Bronchial epithelial cell (primary cell): ENCODE data around the gene D2HGDH. TPM values are rescaled to one million over a fixed set of nuclear protein-coding genes. Genes with fewer than 3 reads are reported as not detected.

Source experiments
- DNase-seq: peaks from one replicate; pipeline ENCODE4 v3.0.0-alpha.2; 2010; ENCODE audit warnings: low read depth
- FAIRE-seq: peaks from 2 replicates; lab custom pipeline; 2011; peaks lifted over from hg19 to GRCh38; lab: Jason Lieb, UNC
- H3K27me3 ChIP-seq: 2 replicates; pipeline ENCODE4 v1.5.1; 2011; ENCODE audit warnings: low read length; ENCODE audit not compliant: control insufficient read depth, insufficient read depth
- H3K36me3 ChIP-seq: 2 replicates; pipeline ENCODE4 v1.5.1; 2011; ENCODE audit warnings: low read length; ENCODE audit not compliant: control insufficient read depth, insufficient read depth
- H3K4me3 ChIP-seq: 2 replicates; pipeline ENCODE4 v1.5.1; 2011; ENCODE audit warnings: mild to moderate bottlenecking, low read depth, low read length, control low read depth
- total RNA-seq: library from RNA; depleted of rRNA; stranded (reverse); fragments of >200 nt; gene quantifications from 2 replicates; pipeline ENCODE4 v1.2.1, GENCODE V29; 2014
- TF ChIP-seq, protein P1 (sequence below): IDR thresholded peaks from 2 replicates; pipeline ENCODE4 v1.5.1; 2011; ENCODE audit warnings: mild to moderate bottlenecking, moderate library complexity, low read length, control low read depth, inconsistent platforms; ENCODE audit not compliant: insufficient read depth, severe bottlenecking

Gene D2HGDH
- total RNA-seq, 1 donor from 2014 or later: 10.3 TPM

DNA sequence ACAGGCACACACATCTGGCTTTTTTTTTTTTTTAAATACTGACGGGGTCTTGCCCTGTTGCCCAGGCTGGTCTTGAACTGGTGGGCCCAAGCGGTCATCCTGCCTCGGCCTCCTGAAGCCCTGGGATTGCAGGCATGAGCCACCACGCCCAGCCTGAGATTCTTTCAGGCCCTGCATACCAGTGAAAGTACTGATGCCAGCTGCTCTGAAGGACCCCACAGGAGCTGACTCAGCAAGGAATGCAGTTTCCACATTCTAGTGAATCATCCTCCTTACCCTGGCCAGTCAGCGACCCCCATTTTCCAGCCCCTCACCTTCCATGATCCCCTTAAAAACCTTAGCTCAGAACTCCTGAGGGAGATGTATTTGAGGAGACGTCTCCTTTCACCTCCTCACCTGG lies 42.0 kb upstream of the D2HGDH start:
- Histone ChIP-seq H3K36me3 (peaks cover 16% of the 10 kb centered on the region), H3K27me3 (no peaks in the 10 kb centered on the region), H3K4me3 (no peak overlapping the region)
- no peak for FAIRE-seq
- peak; percentile 50 for DNase-seq
- TF ChIP-seq, protein P1, sequence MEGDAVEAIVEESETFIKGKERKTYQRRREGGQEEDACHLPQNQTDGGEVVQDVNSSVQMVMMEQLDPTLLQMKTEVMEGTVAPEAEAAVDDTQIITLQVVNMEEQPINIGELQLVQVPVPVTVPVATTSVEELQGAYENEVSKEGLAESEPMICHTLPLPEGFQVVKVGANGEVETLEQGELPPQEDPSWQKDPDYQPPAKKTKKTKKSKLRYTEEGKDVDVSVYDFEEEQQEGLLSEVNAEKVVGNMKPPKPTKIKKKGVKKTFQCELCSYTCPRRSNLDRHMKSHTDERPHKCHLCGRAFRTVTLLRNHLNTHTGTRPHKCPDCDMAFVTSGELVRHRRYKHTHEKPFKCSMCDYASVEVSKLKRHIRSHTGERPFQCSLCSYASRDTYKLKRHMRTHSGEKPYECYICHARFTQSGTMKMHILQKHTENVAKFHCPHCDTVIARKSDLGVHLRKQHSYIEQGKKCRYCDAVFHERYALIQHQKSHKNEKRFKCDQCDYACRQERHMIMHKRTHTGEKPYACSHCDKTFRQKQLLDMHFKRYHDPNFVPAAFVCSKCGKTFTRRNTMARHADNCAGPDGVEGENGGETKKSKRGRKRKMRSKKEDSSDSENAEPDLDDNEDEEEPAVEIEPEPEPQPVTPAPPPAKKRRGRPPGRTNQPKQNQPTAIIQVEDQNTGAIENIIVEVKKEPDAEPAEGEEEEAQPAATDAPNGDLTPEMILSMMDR: no peak

DNA sequence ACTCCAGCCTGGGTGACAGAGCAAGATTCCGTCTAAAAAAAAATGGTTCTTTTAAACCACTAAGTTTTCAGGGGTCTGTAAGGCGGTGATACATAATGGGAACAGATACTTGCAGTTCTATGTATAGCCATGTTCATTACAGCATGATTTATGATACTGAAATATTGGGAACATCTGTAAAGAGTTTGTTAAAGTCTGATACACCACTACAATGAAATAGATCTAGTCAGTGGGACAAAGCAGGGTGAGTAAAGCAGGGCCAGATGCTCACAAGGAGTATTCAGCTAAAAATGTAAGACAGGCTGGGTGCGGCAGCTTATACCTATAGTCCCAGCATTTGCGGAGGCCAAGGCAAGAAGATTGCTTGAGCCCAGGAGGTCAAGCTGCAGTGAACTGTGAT lies 38.8 kb upstream of the D2HGDH start:
- FAIRE-seq: no peak
- DNase-seq: no peak
- H3K36me3 ChIP-seq: peaks cover 7% of the 10 kb centered on the region
- H3K27me3 ChIP-seq: no peaks in the 10 kb centered on the region
- H3K4me3 ChIP-seq: no peak overlapping the region
- TF ChIP-seq, protein P1: no peak

DNA sequence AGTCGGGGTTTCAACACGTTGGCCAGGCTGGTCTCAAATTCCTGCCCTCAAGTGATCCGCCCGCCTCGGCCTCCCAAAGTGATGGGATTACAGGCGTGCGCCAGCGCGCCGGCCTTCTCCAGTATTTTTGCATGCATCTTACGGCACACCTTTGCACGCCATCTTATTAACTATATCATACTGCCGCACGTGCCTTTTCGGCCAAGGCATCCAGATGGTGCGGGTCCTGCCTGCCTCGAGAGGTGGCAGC lies 33.4 kb upstream of the D2HGDH start:
- Histone ChIP-seq H3K27me3 (no peaks in the 10 kb centered on the region), H3K36me3 (peaks cover 7% of the 10 kb centered on the region), H3K4me3 (peak overlapping the region; percentile 93)
- DNase-seq (peak; percentile 67), FAIRE-seq (no peak)
- TF ChIP-seq, protein P1: peak; percentile 55

DNA sequence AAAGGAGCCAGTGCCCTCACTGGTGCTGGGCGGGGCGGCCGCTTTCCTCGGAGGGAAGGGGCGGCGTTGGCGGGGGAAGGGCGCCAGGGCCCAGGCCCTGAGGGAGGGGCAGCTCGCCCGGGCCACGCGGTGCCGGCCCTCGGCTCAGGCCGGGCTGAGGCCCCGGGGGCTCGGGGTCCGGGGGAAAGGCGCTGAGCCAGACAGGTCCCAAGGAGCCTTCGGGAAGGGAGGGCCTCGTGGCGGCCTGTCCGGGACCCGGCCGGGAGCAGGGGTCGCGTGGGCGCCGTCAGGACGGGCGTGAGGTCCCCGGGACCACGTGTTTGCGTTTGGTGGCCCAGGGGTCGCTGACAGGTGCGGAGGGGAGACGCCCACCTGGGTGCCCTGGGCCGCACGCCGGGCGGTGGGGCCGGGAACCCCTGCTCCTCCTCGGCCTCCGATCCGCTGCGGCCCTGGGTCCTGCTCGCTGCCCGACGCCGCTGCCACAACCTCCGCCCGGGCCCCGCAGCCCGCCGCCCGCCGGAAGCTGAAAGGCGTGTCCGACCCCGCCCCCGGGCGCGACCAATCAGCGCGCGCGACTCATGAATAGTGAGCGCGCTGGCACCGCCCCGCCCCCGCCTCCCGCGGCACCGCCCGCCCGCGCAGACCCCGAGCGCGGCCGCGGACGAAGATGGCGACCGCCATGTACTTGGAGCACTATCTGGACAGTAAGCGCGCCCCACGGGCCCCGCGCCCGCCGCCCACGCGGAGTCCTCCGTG lies 32.9 kb upstream of the D2HGDH start, which contains the start of gene ING5:
Gene ING5, plus strand, starts transcription at position 641 of the 756 bp plus-strand sequence. Its CDS starts 27 bp downstream, at position 668.
- Histone ChIP-seq H3K36me3 (peaks cover 7% of the 10 kb centered on the region), H3K27me3 (no peaks in the 10 kb centered on the region), H3K4me3 (peak within 1 kb of the TSS; percentile 93)
- FAIRE-seq (no peak), DNase-seq (peak; percentile 63)
- TF ChIP-seq, protein P1: no peak

DNA sequence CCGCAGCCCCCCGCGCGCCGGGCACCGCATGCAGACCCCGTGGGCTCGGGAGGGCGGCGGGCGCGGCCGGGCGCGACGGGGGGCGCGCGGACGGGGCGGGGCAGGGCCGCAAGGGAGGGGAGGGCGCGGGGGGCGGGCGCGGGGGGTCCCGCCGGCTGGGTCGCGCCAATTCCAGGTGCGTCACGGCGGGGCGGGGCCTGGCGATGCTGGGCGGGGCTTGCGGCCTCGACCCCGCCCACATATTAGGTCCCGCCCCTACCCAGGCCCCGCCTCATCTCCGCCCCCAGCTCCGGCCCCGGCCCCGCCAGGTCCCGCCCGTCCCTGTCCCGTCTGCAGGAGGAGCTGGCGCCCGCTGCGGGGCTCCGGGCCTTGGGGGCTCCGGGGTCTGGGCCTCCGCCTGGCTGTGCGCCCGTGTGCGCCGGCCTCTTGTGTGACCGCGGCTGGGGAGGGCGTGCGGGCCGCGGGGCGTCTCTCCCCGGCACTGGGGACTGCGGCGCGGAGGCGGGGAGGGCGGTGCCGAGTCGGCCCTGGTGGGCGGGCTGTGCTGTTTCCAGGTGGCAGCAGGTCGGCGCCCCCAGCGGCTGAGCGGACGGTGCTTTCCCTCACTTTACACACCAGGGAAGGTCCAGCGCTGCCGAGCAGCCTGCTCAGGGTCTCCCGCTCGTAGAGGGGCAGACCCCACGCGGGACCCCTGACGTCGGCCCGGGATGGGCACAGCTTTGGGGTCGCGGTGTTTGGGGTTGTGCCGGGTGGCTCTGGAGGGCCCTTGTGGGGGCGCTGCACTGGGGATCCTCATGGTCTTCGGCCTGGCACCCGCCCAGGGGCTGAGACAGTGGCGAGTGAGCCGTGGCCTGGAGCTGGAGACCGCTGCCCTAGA lies 32.0 kb upstream of the D2HGDH start:
- H3K4me3 ChIP-seq: peak overlapping the region; percentile 93
- FAIRE-seq (no peak), DNase-seq (peak; percentile 65)
- peaks cover 7% of the 10 kb centered on the region for H3K36me3 ChIP-seq
- TF ChIP-seq, protein P1: peak; percentile 51
- H3K27me3 ChIP-seq: no peaks in the 10 kb centered on the region
